HG02970 (cell line): ENCODE data around the gene MACROD2.

Source experiments
- ATAC-seq: cut with Tn5 transposase; IDR thresholded peaks from one replicate; pipeline ENCODE4 v1.9.1; 2021; ENCODE audit warnings: mild to moderate bottlenecking, moderate library complexity, moderate number of reproducible peaks; ENCODE audit not compliant: unreplicated experiment, low FRiP score

The MACROD2 gene

DNA sequence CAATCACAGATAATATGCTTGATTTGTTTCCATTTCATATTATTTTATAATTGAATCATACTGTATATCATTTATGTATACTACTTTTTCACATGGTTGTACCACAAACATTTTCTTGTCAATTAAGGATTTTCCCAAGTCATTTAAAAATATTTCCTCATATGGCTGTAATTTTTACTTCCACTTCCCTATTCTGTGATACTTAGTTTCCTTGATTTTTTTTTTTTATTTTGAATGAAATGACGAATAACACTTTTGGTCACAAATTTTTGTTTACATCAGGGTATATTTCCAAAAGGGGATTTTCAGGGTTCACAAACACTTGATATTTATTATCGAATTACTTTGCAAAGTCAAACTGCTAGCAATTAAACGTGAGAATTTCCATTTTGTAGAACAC, 2062.3 kb downstream of the MACROD2 start:
- no peak for ATAC-seq

DNA sequence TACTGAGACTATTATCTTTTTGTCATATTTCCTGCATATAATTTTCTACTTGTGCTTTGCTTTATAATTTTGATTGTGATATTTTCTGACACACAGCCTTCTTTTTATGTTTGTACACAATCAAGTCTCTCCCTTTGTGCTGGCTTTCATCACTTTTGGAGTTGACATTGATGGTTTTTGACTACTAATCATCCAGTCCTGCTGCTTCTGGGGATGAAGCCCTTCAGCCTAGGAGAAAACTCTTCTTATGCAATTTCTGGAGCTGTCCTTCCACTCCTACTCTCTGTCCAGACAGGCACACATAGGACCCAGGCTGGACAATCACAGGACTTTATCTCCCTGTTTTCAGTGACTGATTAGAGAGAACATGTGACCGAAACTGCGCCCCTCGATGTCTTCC, 2063.0 kb downstream of the MACROD2 start:
- ATAC-seq: no peak

DNA sequence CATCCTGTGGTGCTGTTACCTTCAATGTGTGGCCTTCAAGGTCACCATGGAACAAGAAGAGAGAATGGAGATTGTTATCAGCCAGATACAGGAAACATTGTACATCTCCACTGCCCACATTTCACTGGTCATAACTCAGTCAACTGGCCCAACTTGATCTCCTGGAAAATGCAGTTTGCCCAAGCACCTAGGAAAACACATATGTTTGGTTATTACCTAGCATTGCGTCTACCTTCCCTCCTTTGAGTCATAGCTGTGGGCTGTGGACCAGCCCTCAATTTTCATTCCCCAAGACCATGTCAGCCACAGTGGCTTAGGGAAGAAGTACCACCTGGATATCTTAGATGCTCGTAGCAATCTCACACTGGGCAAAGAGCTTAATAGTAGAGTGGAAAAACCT, 2064.5 kb downstream of the MACROD2 start:
- no peak for ATAC-seq

DNA sequence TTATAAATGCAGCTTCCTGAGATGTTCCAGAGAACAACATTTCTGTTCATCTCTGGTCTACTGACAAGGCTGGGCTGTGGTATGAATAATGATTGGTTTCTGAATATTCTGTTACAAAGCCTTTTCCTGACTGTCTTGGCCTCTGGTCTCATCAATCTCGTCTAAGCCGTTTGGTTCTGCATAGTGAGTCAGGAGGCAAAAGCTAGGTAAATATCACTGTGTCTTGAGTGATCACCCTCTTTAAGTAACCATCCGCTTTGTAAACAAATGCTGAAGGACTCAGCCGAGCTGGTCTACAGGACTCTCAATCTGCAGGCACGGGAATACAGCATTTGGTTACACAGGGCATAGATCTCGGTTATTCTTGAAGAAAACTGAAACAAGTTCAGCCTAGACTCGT, 2066.0 kb downstream of the MACROD2 start:
- ATAC-seq: no peak

DNA sequence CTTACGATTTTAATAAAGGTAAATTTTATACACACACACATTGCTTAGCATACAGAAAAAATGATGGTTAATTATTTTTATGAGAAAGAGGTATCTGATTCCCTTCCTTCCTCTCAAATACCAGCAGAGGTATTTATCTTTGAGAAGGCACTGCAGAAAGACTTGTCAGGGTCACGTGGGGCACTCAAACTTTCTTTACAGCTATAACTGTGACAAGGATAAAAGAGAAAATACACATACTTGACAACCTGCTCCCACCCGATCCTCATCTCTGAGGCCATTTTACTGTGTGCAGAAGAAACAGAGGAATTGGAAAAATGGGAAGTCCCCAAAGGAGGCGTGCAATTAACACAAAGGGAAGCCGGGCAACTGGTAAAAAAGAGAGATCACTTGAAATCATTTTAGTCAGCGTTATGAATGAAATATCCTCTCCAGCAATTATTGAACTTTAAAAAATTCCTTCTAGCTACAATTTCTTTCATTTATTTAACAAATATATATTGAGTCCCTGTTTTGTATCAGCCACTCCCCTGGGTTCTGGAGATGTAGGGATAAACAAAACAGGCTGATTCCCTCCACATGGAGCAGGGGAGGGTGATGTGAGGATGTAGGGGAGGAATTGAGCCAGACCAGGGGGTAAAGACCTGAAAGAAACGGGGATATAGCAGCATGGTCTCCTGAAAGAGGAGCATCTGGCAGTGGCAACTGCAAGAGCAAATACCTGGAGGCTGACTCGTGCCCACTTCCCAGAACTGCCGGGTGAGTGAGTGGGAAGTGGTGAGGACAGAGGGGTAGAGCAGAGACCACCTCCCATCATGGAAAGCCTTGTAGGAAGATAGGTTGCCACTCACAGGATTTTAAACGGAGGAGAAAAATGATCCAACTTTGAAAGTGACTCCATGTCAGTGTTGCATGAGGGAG, 2067.6 kb downstream of the MACROD2 start:
- ATAC-seq: no peak

DNA sequence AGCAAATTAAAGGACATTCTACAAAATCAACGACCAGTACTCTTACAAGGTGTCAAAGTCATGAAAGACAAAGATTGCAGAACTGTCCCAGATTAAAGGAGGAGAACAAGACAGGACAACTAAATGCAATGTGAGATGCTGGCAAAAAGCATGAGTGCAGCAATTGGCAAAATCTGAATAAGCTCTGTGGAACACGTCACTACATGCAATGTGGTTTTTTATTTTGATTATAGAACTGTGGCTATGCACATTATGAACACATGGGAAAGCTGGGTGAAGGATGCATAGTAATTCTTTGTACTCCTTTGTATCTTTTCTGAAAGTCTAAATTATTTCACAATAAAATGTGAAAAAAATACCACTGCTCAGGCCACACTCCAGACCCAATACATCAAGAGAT, 2068.6 kb downstream of the MACROD2 start:
- no peak for ATAC-seq

DNA sequence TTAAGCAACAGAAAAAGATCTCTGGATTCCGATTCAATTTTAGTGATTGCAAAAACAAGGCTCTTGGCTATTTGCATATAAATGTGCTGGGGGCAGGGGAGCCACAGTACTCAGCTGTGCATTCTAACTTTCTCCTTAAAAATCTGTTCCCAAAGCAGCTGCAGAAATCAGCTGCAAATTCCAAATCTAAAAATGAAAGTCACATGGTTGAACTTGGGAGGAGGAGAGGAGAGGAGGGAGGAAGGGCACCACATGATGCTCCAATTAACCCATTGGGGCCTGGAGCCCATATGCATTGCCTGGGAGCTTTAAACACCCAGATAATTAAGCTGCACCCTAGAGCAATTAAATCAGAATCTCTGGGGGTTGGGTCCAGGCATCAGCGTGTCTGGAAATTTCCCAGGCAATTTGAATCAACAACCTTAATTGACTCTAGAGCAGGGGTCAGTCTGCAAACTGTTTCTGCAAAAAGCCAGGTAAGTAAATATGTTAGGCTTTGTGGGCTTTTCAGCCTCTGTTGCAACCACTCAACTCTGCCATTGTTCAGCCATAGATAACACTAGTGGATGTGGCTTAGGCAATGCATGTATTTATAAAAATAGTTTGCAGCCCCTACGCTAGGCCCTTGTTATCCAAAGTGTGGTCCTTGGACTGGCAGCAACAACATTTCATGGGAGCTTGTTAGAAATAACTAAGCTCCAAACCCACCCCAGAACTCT, 2069.8 kb downstream of the MACROD2 start:
- ATAC-seq: no peak

DNA sequence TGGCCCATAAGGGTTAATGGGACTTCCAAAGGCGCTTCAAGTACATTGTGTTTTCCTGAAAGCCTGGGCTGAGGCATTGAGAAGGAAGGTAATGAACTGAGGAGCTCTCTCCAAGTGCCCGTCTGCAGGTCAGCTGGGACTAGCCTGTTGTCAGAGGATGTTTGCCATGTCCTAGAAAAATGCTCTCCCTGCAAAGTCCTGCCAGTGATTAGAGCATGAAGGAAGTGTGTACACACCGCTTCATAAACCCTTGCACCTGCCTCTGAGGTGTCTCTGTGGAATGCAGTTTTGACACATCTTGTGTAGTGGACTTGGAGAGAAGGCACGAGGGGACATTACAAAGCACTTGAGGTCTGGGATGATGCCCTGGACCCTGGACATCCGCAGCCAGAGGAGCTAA, 2071.3 kb downstream of the MACROD2 start:
- no peak for ATAC-seq

DNA sequence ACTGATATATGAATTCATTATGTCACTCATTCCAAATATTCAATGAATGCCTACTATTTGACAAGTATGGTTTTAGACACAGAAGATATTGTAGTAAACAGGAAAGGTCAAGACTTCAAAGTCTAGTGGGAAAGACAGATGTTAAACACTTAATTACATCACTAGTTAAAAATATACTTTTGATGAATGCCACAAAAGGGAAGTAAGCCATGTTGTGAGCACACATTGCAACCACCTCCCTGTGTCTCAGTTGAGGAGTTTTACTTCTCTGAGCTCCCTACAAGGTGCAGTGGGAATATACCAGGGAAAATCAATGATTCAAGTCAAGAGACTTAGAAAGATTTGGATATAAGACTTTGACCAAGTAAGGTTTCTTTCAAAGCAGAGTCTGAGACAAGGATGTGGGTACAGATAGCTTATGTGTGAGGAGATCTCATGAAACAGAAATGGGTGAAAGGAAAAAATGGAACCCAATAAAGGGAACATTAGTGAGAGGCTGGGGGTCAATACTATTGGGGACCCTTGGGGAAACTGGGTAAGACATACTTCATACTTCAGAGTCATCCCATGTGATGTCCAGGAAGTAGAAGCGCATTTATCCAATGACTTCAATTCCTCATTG, 2074.2 kb downstream of the MACROD2 start:
- ATAC-seq: peak; percentile 90

DNA sequence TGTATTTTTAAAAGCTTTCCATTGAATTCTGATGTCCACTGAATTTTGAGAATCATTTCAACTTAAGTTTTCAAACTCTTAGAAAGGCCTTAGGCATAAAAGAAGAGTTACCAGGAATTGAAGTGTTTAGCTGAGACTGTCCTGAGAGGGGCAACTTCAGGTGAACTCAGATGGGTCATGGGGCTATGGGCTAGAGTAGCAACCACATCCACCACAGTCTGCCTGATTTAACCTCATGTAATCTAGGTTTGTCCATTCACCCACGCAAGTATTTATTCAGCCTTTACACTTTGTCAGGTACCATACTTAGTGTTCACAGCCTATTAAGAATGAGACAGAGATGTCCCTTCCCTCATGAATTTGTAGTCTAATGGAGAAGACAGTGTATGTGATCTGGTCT, 2076.9 kb downstream of the MACROD2 start:
- ATAC-seq: no peak

DNA sequence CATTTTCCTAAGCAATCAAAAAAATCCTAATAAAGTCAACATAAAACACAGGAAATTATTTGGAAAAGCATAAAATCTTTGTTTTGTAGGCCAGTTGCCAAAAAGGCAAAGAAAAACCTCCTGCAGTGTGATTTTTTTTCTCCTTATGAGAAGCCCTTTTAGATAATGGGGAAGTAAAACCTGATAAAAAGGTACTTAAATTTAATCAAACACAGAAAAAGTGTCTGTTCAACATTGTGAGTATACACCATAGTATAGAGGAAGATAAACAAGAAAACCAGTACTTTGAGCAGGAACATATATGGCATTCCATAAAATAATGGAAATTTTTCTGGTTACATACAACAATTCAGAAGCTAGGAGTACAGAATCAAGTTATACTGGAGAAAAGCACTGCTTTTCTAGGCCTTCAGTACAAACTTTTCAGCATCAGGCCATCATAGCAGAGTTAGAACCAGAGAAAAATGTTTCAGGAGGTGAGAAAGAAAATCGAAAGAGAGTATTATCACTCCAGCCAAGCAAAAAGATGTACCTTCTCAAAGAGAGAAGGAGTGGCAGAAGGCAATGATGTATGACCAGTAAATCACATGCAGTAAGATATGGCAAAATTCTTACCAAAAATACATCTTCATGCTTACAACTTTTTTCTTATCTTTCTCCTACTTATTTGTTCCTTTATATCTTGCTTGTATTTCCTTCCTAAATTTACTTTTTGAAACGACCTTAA, 2083.0 kb downstream of the MACROD2 start:
- no peak for ATAC-seq

DNA sequence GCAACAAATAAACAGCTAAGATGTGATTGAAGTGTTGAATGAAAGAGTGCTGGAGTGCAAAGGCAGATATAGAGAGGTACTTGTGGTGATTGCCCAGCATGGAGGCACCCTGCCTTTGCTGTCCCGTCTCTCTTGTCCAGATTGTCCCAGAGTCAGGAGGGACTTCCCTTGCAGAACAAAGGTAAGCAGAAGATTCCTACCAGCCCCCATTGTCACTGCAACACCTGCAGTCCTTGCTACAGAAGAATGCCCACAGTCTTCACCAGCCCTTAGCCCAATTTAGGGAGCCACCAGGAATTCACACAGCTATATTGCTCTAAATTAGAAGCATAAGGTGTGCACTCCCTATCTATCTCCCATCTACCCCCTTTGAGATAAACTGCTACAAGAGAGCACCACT, 2086.1 kb downstream of the MACROD2 start:
- ATAC-seq: no peak

DNA sequence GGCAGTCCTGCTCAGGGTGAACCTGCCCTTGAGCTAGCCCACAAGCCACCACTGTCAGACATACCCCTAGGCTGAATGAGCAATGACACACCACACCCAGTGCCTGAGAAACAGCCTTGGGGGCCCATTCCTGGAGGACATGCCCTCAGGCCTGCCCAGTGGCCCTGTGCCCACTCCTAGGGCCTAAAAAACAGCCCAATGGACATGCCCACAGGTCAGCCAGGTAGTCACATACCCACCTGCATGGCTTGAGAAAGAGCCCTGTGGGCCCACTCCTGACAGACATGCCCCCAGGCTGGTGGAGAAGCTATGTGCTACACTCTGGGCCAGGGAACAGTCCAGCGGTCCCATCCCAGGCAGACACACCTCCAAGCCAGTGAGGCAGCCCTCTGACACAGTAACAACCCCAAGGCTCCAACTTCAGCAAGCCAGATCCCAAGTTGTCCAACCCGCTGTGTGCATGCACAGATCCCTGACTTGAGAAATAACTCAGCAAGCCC, 2086.8 kb downstream of the MACROD2 start:
- ATAC-seq: no peak

DNA sequence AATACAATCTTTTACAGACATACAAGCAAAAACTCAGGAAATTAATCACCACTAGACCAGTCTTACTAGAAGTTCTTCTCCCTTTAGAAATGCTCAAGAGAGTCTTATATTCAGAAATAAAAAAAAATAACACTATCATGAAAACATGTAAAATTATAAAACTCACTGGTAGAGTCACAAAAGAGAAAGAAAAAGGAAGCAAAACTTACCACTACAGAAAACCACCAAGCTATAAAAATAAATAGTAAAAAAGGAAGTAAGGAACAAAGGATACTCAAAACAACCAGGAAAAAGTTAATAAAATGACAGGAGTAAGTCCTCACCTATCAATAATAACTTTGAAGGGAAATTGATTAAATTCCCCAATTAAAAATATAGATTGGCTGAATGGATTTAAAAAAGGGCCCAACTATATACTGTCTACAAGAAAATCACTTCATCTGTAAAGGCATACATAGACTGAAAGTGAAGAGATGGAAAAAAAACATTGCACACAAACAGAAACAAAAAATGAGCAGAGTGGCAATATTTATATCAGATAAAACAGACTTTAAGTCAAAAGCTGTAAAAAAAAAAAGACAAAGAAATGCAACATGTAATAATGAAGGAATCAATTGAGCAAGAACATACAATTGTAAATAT, 2088.4 kb downstream of the MACROD2 start:
- no peak for ATAC-seq

DNA sequence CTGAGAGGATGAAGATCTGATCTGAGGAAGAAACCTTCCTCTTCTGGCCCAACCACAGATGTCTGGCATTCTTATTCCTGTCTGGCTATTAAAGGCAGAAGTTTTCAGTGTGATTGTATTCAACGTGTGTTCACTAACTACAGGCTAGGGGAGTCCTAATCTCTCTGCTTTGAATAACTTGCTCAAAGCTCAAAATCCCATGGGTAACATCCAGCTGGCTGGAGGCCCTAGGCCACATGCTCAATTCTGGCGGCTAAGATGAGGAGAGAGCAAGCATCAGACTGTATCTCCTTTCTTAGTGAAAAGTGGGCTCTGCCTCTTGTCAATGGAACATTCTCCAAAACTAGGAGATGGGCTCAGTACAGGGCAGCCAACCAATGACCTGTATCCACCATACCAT, 2099.9 kb downstream of the MACROD2 start:
- ATAC-seq: no peak

DNA sequence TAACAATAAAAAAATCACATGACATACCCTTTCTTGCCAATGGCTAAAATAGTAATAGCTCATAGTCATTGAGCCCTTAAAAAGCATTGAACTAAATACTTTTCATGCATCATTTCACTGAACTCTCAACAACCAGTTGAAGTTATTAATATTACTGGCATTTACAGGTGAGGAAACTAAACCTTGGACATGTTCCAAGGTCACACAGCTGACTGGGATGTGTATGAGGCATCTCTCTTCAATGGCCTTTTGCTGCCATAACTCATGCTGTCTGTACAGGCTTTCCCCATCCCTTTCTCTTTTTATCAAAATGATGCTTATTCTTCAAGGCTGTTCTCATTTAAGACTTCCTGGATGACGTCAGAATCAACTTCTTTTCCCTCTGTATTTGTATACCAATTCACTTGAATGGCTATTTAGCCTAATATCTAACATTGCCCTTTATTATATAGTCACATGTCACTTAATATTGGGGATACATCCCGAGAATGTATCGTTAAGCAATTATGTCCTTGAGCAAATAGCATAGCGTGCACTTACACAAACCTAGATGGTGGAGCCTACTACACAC, 2101.5 kb downstream of the MACROD2 start:
- ATAC-seq: no peak

DNA sequence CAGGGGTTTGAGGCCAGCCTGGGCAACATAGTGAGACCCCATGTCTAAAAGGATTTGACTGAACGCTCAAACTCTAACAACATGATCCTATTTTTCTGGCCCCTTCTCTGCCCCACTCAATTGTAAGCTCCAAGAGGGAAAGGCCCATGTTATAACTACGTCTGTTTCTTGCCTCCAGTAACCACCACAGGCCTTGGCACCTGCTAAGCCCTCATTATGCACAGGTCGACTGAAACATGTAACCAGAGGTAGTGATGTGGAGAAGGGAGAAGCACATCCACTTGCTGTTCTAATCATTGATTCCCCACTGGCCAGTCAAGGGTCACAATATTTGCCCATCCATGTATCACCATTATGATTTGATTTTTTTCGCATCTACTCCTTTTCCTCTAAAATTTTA, 2102.5 kb downstream of the MACROD2 start:
- no peak for ATAC-seq

DNA sequence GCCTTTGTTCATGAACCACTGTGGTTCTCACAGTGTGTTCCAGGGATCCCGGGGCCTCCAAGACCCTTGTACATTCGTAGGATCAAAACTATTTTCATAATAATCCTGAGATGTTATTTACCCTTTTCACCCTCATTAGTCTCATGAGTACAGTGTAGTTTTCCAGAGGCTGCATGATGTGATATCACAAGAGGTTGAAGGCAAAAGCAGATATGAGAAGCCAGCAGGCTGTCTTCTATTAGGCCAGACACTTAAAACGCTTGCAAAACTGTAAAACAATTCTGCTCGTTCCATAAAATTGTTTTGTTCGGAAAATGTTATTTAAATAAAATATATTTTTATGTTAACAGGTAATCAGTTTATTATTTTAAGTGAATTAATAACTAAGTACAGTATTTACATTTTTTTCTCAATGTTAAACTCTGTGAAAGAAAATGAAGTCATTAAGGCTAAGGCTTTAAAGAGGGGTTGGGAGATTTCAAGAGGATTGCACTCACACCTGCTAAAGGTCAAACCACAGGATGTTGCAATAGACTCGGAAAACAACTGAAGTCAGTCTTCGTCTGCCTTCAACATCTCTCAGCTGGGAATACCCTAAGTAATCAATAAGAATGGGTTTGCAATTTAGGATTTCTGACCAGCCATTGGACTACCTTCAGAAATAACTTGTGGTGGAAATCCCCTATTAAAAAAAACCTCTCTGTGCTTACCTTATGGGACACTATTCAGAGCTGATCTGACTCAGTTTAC, 2103.7 kb downstream of the MACROD2 start:
- ATAC-seq: no peak

DNA sequence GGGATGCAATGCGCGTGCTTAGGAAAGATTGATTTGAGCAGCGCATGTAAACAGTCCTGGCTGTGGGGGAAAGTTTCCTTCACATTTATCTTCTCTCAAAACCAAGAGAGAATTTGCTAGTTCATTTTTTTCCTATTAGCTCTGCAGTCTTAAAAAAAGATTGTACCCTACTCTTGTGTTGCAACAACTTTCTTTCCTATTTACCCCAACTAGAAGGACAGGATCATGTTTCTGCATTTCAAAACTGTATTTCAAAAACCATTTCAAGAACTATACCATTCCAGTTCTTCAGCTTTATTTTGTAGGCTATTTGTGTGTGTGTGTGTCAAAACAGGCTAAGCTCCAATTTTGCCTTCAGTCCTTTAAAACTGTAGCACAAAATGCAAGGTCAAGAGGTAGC, 2104.8 kb downstream of the MACROD2 start:
- no peak for ATAC-seq
